ENCODE data around the gene ENTR1.
"Not testable (repeated sequence)": the region's sequence is repeated elsewhere in the genome, so short reads cannot be mapped to it uniquely, and the experiment has no call there.

ENTR1 gene

GRCh38 chr9:136437839-136438547 is 27.6 kb upstream of the ENTR1 start:
- DNase-seq = no peak

DNA sequence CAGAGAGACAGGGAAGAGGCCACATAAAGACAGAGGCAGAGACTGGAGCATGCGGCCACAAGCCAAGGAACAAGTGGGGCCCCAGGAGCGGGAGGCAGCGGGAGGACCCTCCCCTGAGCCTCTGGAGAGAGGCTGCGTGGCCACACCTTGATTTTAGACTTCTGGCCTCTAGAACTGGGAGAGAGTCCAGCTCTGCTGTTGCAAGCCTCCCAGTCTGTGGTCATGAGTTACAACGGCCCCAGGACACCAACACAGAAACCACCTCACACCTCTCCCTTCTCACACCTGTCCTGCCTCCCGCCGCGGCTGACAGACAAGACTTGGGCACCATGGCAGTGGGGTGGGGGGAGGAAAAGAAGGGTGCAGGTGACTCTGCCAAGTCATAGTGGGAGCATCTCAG is 27.0 kb upstream of the ENTR1 start:
- DNase-seq = no peak

GRCh38 chr9:136436055-136436634 is 25.7 kb upstream of the ENTR1 start:
- no peak for DNase-seq

GRCh38 chr9:136434580-136435169 is 24.3 kb upstream of the ENTR1 start:
- DNase-seq = no peak

DNA sequence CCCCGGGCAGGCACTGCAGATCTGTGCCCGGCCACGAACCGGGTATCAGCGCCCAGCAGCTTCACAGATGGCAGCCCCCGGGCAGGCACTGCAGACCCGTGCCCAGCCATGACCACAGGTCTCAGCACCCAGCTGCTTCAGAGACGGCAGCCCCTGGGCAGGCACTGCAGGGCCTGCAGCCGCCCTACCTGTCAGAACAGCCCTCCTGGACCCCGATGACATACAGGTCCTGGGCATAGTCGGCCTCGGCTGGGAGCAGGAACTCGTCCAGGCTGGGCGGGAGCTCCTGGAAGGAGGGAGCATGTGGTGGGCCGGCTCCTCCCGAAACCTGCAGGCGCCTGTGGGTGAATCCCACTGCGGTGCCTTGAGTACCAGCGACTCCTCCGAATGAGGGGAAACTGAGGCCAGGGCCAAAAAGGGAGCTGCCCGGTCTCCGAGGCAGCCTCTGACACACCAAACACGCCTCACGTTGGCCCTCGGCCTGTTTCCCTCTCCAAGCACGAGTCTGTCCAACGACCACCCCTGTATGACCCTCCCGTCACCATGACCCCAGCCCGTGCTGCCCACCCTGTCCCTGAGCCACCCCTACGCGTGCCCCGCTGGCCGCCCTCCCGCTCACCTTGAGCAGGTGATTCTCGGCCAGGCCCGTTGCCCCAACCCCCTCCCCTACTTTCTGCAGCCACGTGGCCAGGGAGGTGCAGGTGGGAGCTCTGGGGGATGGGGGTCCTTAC is 23.6 kb upstream of the ENTR1 start:
- DNase-seq = no peak

DNA sequence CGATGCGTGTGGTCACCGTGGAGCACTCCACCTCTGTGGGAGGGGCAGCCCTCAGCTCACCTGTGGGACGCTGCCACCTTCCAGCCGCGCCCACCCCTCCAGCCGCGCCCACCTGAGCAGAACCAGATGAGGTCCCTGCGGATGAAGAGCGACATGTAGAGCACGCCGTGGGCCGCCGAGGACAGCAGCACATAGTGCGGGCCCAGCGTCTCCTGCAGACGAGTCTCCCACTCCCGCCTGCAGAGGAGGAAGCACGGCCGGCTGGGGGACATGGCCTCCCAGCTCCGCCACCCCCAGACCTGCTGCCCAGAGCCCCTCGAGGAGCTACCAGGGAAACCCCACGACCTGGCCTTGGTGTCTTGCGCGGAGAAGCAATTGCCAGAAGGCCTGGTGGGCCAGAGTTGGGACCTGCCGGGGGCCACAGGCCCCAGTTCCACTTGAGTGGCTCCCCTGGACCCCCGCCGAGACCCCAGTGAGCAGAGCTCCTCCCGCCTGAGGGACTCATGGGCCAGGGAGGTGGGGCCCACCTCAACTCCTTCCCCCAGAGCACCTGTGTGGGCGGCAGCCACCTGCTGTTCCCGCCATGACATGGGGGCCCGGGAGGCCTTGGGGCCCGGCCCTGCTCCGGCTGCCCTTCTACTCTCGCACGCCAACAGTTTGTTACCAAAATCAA is 22.8 kb upstream of the ENTR1 start:
- DNase-seq = no peak

GRCh38 chr9:136432591-136432990 is 22.2 kb upstream of the ENTR1 start:
- DNase-seq = no peak

DNA sequence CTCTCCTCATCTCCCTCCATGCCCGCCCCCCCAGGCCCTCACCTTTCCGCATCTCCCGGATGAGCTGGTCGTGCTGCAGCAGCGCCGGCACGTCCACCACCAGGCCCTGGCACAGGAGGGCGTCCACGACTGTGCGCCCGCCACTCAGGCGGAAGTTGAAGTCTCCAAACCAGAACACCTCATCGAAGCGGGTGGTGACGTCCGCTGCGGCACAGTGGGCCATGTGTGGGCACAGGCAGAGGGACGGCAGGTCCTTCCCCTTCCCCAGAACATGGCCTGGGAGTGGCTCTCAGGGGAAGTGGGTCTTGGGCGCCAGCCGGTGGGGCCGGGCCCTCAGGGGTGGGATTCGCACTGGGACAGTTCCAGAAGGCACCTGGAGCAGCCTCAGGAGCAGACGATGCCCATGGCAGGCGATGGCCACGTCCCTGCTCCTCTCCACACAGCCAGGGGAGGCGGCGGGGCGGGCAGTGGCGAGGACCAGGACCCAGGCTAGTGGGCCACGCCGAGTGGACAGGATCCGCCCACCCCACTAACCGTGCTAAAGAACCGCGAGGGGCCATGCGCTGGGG is 21.5 kb upstream of the ENTR1 start:
- DNase-seq = no peak

DNA sequence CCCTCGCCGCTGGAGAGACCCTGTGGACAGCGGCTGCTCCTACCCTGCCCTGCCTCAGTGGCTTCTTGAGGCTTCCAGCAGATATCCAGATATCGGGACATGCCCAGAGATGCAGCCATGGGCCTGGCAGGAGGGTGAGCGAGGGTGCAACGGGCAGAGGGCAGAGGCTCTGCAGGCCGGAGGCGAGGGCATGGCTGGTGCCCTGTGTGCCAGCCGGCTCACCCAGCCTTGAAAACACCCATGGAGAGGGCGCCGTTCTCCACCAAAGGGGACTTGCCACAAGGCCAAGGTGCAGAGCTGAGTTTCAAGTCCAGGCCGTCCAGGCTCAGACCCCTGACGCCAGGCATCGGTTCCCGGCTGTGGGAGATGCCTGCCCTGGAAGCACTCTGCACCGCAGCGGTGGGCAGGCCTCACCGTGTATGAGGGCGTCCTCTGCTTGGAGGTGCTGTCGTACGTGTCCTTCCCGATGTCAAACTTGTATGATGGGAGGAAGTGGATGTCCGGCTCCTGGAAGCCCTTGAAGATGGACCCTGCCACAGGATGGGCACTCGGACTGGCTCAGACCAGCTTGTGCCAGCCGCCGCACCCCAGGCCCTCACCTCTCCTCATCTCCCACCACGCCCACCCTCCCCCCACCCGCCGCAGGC is 20.3 kb upstream of the ENTR1 start:
- DNase-seq = no peak

DNA sequence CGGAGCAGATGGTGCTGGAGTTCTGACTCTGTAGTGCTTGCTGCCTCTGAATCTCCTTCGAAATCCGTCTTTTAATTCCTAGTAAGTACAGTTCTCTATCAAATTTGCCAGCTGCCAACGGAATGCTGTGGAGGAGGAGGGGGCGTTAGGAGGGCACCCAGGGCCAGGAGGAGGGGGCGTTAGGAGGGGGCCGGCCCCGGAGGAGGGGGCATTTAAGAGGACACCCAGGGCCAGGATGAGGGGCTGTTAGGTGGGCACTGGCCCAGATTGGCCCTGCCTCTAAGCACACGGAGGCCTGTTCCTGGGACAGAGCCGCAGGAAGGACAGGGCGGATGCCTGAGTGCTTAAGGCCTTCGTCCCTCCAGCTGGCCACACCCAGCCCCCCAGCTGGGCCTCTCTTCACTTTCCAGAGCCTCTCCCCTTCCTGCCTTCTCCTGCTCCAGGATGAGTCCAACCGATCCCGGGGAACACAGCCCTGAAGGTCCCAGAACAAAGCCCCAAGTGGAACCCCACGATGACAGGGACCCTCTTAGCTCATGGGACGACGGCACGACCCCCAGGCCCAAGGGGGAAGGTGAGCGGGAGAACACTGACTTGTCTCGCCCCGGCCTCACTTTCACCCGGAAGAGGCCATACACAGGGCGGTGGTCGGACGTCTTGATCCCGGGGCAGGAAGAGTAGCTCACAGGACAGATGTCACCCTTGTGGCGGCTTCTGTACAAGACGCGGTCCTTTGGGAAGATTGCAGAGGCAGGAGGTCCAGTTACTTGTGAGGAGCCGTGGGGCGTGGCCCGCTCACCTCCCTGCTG is 19.5 kb upstream of the ENTR1 start:
- DNase-seq = no peak

DNA sequence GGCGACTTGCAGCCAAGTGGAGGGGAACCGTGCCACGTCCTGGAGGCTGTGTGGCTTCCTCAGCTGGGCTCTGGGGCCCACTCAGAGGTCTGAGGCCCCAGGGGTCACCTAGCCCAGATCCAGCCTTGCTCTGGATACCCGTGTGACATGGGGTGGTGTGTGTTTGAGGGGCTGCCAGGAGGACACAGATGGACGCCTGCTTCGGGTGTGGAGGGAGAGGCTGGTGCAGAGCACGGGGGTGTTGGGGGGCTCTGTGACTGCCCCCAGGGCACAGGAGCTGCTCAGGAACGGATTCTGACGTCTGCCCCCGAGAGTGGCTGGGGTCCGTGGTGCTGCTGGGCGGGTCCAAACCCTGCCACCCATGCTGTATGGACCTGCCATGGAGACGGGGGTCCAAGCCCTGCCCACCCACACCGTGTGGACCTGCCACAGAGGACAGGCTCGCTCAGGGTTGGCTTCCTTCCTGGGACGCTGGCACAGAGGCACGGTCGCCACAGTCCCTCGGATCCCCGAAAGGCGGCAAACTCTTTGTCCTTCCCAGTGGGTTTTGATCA is 18.7 kb upstream of the ENTR1 start:
- DNase-seq = no peak

DNA sequence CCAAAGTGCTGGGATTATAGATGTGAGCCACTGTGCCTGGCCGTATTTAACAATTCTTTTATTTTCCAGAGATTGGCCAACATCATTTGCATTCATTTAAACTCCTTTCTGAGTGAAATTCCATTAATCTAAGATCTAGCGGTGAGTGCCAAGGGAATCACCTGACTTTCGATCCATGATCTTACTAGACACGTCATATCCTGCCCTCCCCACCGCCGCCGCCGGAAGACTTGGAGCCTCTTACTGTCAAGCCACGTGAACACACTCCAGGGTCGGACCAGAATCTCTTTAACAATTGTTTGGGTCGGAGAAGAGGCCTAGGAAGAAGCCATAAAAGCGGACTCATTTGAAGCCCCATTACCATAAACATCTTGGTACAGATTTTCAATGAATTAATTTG is 16.4 kb upstream of the ENTR1 start:
- no peak for DNase-seq

DNA sequence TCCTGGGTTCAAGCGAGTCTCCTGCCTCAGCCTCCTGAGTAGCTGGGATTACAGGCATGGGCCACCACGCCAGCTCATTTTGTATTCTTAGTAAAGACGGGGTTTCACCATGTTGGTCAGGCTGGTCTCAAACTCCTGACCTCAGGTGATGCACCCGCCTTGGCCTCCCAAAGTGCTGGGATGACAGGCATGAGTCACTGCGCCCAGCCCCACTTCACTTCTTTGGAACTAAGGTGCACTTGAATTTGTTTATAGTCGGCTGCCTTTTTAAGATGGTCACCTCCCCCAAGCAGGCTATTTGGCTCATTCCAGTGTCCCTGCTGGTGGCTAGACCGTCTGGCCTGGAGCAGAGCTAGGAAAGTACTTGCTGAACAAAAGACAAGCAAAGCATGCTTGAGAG is 15.0 kb upstream of the ENTR1 start:
- not testable (repeated sequence) for DNase-seq

DNA sequence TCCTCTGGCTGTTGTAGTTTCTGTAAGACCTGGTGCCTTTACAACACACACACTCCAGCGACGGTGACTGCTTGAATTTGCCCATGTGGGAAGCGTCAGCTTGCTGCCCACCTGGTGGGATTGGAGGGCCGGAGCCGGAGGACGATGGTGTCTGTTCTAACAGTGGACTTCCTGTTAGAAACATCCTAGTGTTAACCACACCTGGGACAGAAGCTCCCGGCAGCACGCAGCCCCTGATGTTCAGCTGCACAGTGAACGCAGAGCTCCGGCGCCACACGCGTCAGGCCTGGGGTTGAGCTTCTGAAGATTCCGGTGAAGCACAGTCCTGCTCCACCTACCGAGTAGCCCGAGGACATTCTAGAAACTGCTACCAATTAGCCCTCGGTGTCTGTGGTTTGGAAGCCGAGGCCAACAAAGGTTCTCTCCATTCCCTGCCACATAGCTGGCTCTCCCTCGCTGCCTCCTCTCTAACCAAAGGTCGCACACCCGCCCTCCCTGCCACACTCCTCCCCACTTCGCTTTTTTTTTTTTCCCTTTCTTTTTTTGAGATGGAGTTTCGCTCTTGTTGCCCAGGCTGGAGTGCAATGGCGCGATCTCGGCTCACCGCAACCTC is 14.4 kb upstream of the ENTR1 start:
- no peak for DNase-seq

- no peak for DNase-seq
These were observed 13.2 kb upstream of the ENTR1 start for GRCh38 chr9:136423432-136424146.

GRCh38 chr9:136422876-136423275 is 12.5 kb upstream of the ENTR1 start:
- no peak for DNase-seq

- DNase-seq = no peak
These were observed 11.4 kb upstream of the ENTR1 start for GRCh38 chr9:136421791-136422190.

DNA sequence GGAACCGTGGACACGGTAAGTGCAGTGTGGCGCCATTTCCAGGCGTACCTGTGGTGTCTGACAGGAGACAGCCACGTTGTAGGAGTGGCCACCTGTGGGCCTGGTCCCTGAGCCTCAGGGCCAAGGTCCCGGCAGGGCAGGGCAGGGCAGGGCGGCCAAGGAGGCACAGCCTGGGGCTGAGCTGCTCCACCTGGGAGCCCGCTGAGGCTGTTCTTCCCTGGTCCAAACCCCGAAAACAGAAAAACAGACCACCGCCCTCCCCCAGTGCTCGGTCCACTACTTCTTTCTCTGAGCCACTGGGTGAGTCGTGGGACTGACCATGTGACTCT is 8.6 kb upstream of the ENTR1 start:
- no peak for DNase-seq

GRCh38 chr9:136418182-136419091 is 8.0 kb upstream of the ENTR1 start:
- no peak for DNase-seq

Data from GF-D8 (cell line).